Skeletal muscle tissue (tissue), 4 donors: ENCODE measurements around the gene LGALS3BP. TPM values are rescaled to one million over a fixed set of nuclear protein-coding genes. Genes with fewer than 3 reads are reported as not detected.

Source experiments
- H3K27ac ChIP-seq: one replicate; pipeline ENCODE4 v1.7.0; 2013; ENCODE audit warnings: mild to moderate bottlenecking, low read depth, low read length, inconsistent platforms
- H3K27me3 ChIP-seq, 3 donors: one replicate each; pipeline ENCODE4 v1.7.0; 2013; ENCODE audit warnings: low read length in 3 of 3; ENCODE audit not compliant: control insufficient read depth in 3 of 3, insufficient read depth in 3 of 3
- H3K36me3 ChIP-seq, 3 donors: one replicate each; pipeline ENCODE4 v1.7.0; 2013; ENCODE audit warnings: low read length in 3 of 3; ENCODE audit not compliant: control insufficient read depth in 3 of 3, insufficient read depth in 3 of 3
- H3K4me1 ChIP-seq, 3 donors: one replicate each; pipeline ENCODE4 v1.7.0; 2013; ENCODE audit warnings: low read length in 3 of 3, mild to moderate bottlenecking in 3 of 3; ENCODE audit not compliant: control insufficient read depth in 3 of 3, insufficient read depth in 3 of 3
- H3K4me3 ChIP-seq, 3 donors: one replicate each; pipeline ENCODE4 v1.7.0; 2013; ENCODE audit warnings: low read length in 3 of 3
- H3K9ac ChIP-seq, 3 donors: one replicate each; pipeline ENCODE4 v1.7.0; 2013; ENCODE audit warnings: low read length in 3 of 3, mild to moderate bottlenecking in 3 of 3, moderate library complexity in 2 of 3, low read depth in 1 of 3
- H3K9me3 ChIP-seq, 3 donors: one replicate each; pipeline ENCODE4 v1.7.0; 2013; ENCODE audit warnings: low read length in 3 of 3; ENCODE audit not compliant: control insufficient read depth in 3 of 3
- total RNA-seq: library from RNA; depleted of rRNA; stranded (reverse); fragments of >200 nt; gene quantifications from one replicate; pipeline ENCODE4 v1.2.3, GENCODE V29; 2014
- donor health status: Osteomylitis.

LGALS3BP gene
- total RNA-seq, 1 donor from 2014 or later, result 55.8 TPM

DNA sequence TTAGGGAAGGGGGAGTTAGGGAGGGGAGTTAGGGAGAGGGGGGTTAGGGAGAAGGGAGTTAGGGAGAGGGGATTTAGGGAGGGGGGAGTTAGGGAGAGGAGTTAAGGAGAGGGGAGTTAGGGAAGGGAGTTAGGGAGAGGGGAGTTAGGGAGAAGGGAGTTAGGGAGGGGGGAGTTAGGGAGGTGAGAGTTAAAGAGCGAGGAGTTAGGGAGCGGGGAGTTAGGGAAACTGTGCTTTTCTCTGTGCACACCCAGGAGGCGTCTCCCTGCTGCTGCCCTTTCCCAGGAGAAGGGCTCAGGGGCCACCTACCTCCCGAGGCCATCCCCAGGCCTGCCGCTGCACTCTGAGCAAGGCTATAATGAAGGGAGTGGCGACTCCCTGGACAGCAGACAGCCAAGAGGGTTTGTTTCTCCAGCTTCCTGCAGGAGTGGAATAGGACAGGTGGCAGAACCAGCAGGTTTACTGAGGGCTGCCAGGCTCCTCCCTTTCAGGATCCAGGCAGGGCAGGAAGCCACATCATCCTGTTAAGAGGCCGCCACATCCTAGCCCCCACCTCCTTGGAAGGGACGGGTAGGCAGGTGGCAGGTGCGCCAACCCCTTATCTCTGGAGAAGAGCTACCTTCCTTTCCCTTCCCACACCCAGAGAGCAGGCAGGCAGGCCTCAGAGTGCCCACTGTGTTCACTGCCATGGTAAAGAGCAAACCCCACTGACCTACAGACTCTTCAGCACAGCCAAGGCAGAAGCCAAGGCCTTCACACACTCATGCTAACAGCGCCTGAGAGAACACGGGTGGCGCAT is 25.5 kb upstream of the LGALS3BP start:
- Histone ChIP-seq H3K9ac (no peak overlapping the region), H3K36me3 (no peaks in the 10 kb centered on the region), H3K9me3 (no peaks in the 10 kb centered on the region), H3K4me3 (no peak overlapping the region), H3K27ac (no peak overlapping the region), H3K4me1 (peaks cover 22 to 36% (median 32%) of the 10 kb centered on the region in 3 donors), H3K27me3 (no peaks in the 10 kb centered on the region)

DNA sequence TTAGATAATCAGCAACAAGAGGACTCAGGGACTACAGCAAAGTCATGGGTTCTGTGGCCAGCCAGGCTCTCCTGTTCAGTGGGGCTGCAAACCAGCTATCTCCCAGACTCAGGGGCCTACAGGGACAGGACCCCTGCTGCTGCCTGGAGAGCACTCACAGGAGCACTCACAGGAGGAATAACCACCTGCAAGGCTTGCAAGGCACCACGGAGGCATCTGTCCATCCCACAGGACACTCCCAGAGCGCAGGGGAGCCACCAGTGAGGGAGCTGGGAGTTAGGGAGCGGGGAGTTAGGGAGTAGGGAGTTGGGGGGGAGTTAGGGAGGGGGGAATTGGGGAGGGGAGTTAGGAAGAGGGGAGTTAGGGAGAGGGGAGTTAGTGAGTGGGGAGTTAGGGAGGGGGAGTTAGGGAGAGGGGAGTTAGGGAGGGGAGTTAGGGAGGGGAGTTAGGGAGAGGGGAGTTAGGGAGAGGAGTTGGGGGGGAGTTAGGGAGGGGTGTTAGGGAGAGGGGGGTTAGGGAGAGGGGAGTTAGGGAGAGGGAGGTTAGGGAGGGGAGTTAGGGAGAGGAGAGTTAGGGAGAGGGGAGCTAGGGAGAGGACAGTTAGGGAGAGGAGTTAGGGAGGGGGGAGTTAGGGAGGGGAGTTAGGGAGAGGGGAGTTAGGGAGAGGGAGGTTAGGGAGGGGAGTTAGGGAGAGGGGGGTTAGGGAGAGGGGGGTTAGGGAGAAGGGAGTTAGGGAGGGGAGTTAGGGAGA is 24.1 kb upstream of the LGALS3BP start:
- Histone ChIP-seq H3K4me3 (no peak overlapping the region), H3K9me3 (no peaks in the 10 kb centered on the region), H3K27me3 (no peaks in the 10 kb centered on the region), H3K9ac (no peak overlapping the region), H3K27ac (no peak overlapping the region), H3K4me1 (peaks cover 17 to 31% (median 29%) of the 10 kb centered on the region in 3 donors), H3K36me3 (no peaks in the 10 kb centered on the region)

DNA sequence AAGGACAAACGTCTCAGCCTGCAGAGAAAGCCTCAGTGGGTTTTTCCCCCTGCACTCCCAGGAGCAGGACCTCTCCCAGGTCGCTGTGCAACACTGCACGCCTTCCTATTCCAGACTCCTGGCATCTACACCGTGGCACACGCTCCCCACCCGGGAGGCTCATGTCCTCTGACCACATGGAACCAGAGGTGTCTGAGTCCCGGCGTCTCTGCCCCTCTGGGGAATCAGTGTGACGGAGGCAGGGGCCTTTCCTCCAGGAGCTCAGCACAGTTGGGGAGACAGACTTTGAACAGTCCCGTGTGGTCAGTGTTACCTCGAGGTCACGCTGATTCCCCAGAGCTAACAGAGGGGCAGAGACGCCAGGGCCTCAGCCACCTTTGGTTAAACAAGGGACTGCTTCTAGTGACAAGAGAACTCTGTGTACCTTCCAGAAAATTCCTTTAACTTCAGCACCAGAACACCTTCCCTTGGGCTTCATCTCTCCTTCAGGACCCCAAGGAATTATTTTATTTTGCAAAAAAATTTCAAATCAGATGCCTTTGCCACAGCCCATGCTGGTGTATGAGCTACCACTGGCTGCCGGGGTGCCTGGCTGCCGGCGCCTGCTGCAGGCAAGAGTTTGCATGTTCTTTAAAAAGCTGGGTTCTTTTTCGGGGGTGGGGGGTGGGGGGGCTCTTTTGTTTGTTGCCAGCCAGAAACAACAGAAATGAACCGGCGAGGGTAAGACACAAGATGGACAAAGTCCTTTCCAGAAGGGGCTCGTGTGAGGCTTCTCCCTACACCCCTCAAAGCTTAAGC is 23.3 kb upstream of the LGALS3BP start:
- Histone ChIP-seq H3K4me3 (no peak overlapping the region), H3K27ac (no peak overlapping the region), H3K36me3 (peaks cover 0 to under 1% (median 0%) of the 10 kb centered on the region in 3 donors), H3K9ac (peak overlapping the region in 1 of 3 donors; percentile 35), H3K9me3 (no peaks in the 10 kb centered on the region), H3K4me1 (peaks cover 16 to 31% (median 27%) of the 10 kb centered on the region in 3 donors), H3K27me3 (no peaks in the 10 kb centered on the region)

DNA sequence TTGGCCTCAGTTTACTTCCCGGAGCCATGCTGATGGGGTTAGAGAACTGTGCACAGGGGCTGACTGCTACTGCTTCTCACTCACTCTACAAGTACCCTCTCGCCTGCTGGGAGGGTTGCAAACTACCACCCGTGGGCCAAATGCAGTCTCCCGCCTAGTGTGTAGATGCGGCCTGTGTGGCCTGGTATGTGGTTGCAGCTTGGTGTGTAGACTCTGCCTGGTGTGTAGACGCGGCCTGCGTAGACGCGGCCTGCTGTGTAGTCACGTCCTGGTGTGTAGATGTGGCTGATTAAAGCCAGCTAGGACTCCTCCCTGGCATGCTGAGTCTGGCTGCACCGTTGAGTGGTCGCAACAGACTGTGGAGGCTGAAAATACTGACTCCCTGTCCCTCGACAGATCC is 22.6 kb upstream of the LGALS3BP start:
- Histone ChIP-seq H3K4me1 (peaks cover 9 to 31% (median 25%) of the 10 kb centered on the region in 3 donors), H3K9ac (no peak overlapping the region), H3K27me3 (no peaks in the 10 kb centered on the region), H3K27ac (no peak overlapping the region), H3K36me3 (peaks cover 0 to 5% (median 3%) of the 10 kb centered on the region in 3 donors), H3K4me3 (no peak overlapping the region), H3K9me3 (no peaks in the 10 kb centered on the region)

DNA sequence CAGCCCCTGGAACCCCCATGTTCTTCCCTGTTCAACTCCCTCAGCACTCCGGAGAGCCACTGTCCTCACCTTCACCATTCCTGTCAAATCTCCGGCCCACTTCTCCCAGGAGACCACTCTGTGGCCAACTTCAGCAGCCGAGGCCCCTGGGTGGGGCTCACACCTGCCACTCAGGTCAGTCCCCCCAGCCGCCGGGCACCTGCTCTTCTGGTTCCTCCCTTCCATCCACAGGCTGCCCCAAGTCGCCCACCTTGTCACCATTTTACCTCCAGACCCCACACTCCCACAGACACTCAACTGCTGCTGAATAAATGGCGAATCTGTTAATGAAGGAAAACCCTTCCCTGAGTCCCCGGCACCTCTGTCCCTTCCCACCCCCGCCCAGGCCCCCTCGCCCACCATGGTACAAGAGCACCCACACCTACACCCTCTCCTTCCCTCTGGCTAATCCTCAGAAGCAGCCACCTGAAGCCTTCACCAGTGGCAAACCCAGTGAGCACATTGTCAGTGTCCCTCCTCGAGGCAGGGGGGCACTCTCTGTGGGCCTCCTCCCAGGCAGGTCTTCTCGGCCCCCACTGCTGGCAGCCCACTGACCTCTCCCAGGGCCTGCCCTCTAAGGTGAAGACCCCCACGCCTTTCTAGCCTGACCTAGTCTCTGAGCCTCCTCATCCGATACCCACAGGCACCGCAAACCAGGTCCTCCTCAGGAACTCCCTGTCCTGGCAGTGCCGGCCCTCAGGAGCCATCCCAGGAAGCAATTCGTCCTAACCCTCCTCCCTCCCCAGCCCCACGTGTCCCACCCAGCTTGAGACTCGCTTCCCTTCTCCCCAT is 21.7 kb upstream of the LGALS3BP start:
- Histone ChIP-seq H3K4me3 (no peak overlapping the region), H3K36me3 (peaks cover 7 to 13% (median 7%) of the 10 kb centered on the region in 3 donors), H3K27me3 (no peaks in the 10 kb centered on the region), H3K9me3 (no peaks in the 10 kb centered on the region), H3K4me1 (peaks cover 16 to 30% (median 25%) of the 10 kb centered on the region in 3 donors), H3K9ac (no peak overlapping the region), H3K27ac (no peak overlapping the region)

DNA sequence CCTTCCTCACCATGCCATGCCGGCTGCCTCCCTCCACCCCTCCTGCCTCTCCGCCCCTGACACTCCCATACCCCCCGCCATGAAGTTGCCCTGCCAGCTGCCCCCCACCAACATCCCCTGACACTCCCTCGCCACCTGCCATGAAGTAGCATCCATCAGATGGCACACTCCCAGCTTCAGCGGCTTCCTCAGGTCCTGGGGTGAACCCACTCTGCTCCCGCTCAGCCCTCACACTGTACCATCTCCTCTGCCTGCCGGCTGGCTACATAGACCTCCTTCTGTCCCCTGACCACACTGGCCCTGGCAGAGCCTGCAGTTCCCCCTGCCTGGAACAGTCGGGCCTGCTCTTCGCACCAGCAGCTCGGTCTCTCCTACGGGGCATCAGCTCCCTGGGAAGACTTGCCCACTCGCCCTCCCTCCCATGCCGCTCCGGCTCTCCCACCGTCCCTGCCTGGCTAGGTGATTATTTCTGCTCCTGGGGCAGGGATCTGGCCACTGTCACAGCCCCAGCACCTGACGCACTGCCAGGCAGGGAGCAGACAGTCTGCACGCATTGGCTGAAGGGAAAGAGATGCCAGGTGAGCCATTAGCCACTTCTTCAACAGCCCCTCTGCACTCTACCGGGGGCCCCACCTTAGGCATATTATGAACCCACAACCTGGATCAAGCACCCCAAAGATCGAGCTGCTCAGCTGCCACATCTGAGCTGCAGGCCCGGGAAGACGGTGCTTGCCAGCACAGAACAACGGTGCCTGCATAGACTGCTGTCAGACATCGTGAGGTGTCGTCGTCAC is 20.9 kb upstream of the LGALS3BP start:
- Histone ChIP-seq H3K36me3 (peaks cover 14 to 15% (median 14%) of the 10 kb centered on the region in 3 donors), H3K4me1 (peaks cover 24 to 30% (median 29%) of the 10 kb centered on the region in 3 donors), H3K9ac (no peak overlapping the region)

DNA sequence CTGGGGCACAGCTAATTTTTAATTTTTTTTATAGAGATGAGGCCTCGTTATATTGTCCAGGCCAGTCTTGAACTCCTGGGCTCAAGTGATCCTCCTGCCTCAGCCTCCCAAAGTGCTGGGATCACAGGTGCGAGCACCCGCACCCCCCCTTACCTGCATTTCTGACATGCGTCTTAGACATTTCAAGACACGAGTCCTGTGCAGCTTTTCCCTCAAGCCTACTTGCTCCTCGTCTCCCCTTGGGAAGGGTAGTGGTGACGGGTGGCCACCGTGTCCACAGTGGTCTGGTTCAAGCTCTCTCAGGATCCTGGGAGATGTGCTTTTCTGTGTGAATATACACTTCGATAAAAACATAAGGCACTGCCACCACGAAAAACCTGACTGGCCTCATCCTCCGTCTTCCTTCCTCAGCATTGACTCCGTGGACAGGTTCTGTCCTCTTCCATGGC is 20.2 kb upstream of the LGALS3BP start:
- Histone ChIP-seq H3K9me3 (no peaks in the 10 kb centered on the region), H3K27ac (no peak overlapping the region), H3K9ac (no peak overlapping the region), H3K27me3 (no peaks in the 10 kb centered on the region), H3K4me1 (peaks cover 25 to 28% (median 25%) of the 10 kb centered on the region in 3 donors), H3K4me3 (no peak overlapping the region), H3K36me3 (peaks cover 14 to 16% (median 15%) of the 10 kb centered on the region in 3 donors)

More for the DNA sequence above, 20.9 kb upstream of the LGALS3BP start:
- Histone ChIP-seq H3K27ac (no peak overlapping the region), H3K27me3 (no peaks in the 10 kb centered on the region), H3K4me3 (no peak overlapping the region), H3K9me3 (no peaks in the 10 kb centered on the region)

DNA sequence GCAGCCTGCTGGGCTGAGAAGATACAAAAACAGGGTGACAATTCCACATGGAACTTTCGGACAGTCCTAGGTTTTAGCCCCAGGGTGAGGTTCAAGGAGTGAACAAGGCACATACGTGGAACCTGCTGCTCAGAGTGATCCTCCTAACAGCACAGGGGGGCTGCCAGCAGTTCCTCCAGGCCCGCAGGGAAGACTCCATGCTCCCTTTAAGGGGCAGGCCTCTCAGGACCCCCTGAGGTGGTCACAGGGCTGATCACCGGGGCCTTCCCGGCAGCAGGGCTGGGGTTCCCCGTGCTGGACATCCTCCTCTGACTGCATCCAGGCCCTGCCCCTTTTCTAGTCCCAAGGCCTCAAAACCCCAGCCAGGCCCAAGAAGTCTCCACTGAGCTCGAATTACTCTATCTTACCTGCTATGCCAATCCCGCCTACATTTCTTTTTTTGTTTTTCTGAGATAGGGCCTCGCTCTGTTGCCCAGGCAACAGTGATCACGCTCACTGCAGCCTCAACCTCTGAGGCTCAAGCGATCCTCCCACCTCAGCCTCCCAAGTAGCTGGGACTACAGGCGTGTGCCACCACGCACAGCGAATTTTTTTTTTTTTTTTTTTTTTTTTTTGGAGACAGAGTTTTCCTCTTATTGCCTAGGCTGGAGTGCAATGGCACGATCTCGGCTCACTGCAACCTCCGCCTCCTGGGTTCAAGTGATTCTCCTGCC is 19.5 kb upstream of the LGALS3BP start:
- H3K27ac ChIP-seq, result no peak overlapping the region
- H3K9ac ChIP-seq, result peak overlapping the region in 1 of 3 donors; percentile 8
- H3K4me1 ChIP-seq, result peaks cover 25 to 28% (median 25%) of the 10 kb centered on the region in 3 donors
- H3K36me3 ChIP-seq, result peaks cover 17 to 18% (median 18%) of the 10 kb centered on the region in 3 donors
- H3K27me3 ChIP-seq, result no peaks in the 10 kb centered on the region
- no peaks in the 10 kb centered on the region for H3K9me3 ChIP-seq
- H3K4me3 ChIP-seq, result no peak overlapping the region
